NK-92 (cell line): ENCODE results near the gene KCNE2.
"Not testable (repeated sequence)": the region's sequence is repeated elsewhere in the genome, so short reads cannot be mapped to it uniquely, and the experiment has no call there.

Experiments
- DNase-seq: peaks from one replicate; lab custom pipeline; 2025; ENCODE audit not compliant: unreplicated experiment; lab: John Stamatoyannopoulos, UW

Gene KCNE2

DNA sequence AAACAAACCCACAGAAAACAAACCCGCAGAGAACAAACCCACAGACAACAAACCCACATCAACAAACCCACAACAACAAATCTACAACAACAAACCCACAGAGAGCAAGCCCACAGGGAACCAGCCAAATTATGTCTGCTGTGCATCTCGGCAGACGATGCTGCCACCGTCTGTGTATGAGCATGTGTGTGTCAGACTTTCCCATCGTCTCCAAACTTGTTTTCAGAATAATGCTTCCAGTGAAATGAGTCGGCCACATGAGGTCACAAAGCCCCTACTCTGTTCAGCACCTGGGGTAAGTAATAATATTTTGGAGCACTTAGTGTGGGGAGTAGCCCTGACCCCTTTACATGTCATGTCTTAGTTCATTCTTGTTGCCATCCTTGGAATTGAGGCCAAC is 42.3 kb downstream of the KCNE2 start:
- DNase-seq: not testable (repeated sequence)

DNA sequence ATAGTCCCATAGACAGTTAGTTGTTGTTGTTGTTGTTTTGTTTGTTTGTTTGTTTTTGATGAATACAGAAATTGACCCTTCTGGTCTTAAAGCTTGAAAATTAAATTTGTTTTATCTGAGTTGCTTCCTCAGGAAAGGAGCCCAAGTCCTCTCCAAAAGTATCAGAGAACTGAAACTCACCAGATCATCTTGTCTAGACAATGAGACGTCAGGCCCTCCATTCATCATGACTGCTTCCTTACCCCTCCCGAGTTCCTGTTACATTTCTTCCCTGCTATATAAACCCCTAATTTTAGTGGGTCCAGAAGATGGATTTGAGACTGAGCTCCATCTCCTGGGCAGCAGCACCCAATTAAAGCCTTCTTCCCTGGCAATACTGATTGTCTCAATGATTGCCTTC is 42.9 kb downstream of the KCNE2 start:
- DNase-seq: not testable (repeated sequence)

DNA sequence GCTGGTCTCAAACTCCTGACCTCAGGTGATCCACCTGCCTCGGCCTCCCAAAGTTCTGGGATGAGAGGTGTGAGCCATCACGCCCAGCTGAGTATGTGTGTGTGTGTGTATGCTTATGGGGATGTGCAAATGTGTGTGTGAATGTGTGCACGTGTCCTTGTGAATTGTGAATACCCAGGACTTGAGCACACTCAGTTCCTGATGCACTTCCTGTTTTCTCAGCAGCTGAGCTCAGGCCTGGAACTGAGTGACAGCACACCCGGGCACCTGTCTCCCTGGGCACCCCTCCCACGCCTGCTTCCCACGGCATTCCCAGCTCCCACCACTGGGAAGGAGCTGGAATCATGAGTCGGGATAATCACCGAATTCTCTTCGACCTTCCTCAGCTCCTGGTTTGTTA is 43.5 kb downstream of the KCNE2 start:
- DNase-seq: not testable (repeated sequence)

DNA sequence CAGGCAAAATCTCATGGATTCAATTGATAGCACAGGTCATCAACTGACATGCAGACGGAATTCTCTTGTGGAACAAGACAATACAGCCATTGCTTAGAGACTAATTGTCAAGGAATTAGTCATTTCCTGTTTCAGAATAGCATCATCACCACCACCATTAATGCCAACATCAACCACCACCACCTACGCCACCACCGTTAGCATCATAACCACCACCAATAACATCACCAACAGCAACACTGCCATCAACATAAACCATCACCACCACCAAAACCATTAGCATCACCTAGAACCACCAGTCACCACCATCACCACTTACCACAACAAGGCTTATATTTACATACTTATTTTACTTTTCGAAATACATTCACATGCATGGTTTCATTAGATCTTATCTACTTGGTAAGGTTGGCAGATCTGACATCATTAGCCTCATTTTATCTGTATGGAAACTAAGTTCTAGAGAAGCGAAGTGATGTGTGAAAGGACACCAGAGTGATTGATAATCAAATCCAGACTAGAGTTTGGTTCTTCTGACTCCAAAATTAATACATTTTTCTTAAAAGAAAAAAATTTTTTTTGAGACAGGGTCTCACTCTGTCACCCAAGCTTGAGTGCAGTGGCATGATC is 53.8 kb downstream of the KCNE2 start:
- not testable (repeated sequence) for DNase-seq
